ENCODE data around the gene STEAP1. TPM values are rescaled to one million over a fixed set of nuclear protein-coding genes. Genes with fewer than 3 reads are reported as not detected.

Gene STEAP1
- total RNA-seq, 1 donor = 21.6 TPM

DNA sequence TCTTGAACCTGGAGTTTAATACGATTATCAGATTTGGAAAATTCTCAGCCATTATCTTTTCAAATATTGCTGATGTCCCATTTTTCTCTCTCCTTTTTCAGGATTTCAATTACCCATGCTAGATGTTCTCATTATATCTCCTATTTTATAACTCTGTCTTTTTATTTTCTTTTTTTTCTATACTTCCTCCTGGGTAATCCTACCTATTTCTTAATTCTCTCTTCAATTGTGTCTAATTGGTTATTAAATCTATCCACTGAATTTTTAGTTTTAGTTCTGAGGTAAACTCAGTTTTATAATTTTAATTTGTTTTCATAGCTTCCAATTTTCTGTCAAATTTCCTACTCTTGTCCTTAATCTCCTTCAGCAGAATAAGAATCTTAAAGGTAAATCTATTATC is 15.6 kb downstream of the STEAP1 start:
- TF ChIP-seq, protein P1, sequence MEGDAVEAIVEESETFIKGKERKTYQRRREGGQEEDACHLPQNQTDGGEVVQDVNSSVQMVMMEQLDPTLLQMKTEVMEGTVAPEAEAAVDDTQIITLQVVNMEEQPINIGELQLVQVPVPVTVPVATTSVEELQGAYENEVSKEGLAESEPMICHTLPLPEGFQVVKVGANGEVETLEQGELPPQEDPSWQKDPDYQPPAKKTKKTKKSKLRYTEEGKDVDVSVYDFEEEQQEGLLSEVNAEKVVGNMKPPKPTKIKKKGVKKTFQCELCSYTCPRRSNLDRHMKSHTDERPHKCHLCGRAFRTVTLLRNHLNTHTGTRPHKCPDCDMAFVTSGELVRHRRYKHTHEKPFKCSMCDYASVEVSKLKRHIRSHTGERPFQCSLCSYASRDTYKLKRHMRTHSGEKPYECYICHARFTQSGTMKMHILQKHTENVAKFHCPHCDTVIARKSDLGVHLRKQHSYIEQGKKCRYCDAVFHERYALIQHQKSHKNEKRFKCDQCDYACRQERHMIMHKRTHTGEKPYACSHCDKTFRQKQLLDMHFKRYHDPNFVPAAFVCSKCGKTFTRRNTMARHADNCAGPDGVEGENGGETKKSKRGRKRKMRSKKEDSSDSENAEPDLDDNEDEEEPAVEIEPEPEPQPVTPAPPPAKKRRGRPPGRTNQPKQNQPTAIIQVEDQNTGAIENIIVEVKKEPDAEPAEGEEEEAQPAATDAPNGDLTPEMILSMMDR (IDR thresholded peaks at IDR 0.05; ENCODE audit: insufficient read depth, low read depth, low read length) = no peak
- no peak for DNase-seq (ENCODE audit: low read depth)
- H3K4me3 ChIP-seq (ENCODE audit: low read depth, low read length) = no peak overlapping the region

GRCh38 chr7:90172121-90172520 is 17.9 kb downstream of the STEAP1 start:
- TF ChIP-seq, protein P1 (IDR thresholded peaks at IDR 0.05; ENCODE audit: insufficient read depth, low read depth, low read length) = no peak
- H3K4me3 ChIP-seq (ENCODE audit: low read depth, low read length) = no peak overlapping the region
- DNase-seq (ENCODE audit: low read depth) = no peak

GRCh38 chr7:90172624-90173023 is 18.4 kb downstream of the STEAP1 start:
- no peak overlapping the region for H3K4me3 ChIP-seq (ENCODE audit: low read depth, low read length)
- no peak for DNase-seq (ENCODE audit: low read depth)
- TF ChIP-seq, protein P1 (IDR thresholded peaks at IDR 0.05; ENCODE audit: insufficient read depth, low read depth, low read length) = no peak

DNA sequence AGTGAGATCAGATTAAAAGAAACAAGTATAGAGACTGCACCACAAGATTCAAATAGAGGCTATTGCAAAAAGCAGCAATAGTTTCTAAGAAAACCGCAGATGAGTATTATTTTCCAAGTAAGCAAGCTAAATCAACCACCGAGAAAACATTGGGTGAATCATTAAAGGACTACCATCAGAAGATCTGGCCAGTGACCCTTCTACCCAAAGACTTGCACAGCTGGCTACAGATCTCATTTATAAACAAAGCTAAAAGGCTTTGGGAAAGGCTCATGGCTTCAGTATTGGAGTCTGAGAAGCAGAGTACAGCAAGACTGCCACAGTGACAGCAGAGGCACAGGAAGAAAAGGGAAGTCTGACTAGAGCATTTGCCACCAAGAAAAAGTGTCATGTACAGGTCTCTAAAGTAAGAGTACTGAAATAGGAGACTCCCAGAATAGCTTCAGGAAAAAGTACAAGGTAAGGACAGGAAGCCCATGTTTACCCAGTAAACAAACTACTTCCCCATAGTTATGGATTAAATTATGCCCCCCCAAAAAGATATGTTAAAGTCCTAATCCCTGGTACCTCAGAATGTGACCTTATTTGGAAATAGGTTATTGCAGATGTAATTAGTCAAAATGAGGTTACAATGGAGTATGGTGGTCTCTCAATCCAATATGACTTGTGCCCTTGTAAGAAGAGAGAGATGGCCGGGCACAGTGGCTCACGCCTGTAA is 19.0 kb downstream of the STEAP1 start:
- TF ChIP-seq, protein P1 (IDR thresholded peaks at IDR 0.05; ENCODE audit: insufficient read depth, low read depth, low read length) = no peak
- H3K4me3 ChIP-seq (ENCODE audit: low read depth, low read length) = no peak overlapping the region
- no peak for DNase-seq (ENCODE audit: low read depth)

DNA sequence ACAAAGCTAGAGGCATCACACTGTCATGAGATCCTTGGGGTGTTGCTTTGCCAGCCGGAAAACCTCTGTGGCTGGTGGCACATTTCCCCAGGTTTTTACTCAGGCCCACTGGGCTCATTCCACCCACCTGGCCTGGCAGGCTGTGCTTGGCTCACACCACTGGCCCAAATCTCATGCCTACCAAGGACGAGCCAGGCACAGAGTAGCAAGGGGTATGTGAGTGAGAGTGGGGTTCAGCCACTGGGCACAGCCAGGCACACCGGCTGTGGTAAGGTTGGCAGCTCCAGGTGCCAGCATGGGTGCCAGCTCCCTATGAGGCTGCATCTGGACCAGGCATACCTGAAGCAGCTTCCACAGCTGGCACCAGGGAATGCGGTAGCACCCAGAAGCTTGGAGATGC is 21.4 kb downstream of the STEAP1 start:
- TF ChIP-seq, protein P1 (IDR thresholded peaks at IDR 0.05; ENCODE audit: insufficient read depth, low read depth, low read length) = no peak
- no peak overlapping the region for H3K4me3 ChIP-seq (ENCODE audit: low read depth, low read length)
- DNase-seq (ENCODE audit: low read depth) = no peak

- TF ChIP-seq, protein P1 (IDR thresholded peaks at IDR 0.05; ENCODE audit: insufficient read depth, low read depth, low read length) = no peak
- DNase-seq (ENCODE audit: low read depth) = no peak
- no peak overlapping the region for H3K4me3 ChIP-seq (ENCODE audit: low read depth, low read length)
These were observed 21.9 kb downstream of the STEAP1 start for GRCh38 chr7:90176195-90176594.

DNA sequence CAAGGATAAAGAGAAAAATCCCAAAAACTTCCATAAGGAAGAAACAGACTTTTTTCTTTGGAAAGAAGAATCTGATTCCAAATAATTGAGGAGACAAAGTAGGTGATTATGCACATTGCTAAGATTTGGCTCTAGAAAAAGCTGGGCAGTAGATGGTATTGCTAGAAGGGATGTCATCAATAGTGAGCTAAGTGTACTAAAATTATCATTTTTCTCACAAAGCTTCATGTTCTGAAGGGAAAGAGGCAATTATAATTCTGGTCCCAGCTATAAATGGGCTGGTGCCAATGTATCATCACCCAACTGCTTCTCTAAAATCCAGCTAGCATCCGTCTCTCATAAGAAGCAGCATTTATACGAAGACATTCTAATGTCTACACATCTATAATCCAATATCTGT is 23.9 kb downstream of the STEAP1 start:
- no peak for DNase-seq (ENCODE audit: low read depth)
- TF ChIP-seq, protein P1 (IDR thresholded peaks at IDR 0.05; ENCODE audit: insufficient read depth, low read depth, low read length) = no peak
- no peak overlapping the region for H3K4me3 ChIP-seq (ENCODE audit: low read depth, low read length)
